GM12878 (cell line): ENCODE measurements around the gene POP5. TPM values are rescaled to one million over a fixed set of nuclear protein-coding genes. Genes with fewer than 3 reads are reported as not detected.

ENCODE experiments used
- ATAC-seq: fragments of 200-7000 bp; cut with Tn5 transposase; 3 replicates; pipeline ENCODE4 v1.9.1; 2020; ENCODE audit warnings: mild to moderate bottlenecking, moderate library complexity
- BruUV-seq: library from RNA; stranded (reverse); fragments of 400-500 nt; replicated peaks from 2 replicates; lab custom pipeline; 2021; lab: Mats Ljungman, UMichigan
- CTCF ChIA-PET: fragments of 300-600 bp; sonication (Branson Sonifier 250); formaldehyde crosslinking; extraction: SDS; loops from one replicate; lab custom pipeline; 2021; ENCODE audit warnings: inconsistent platforms; lab: Yijun Ruan, JAX
- POLR2A ChIA-PET: fragments of 350-600 bp; formaldehyde crosslinking; extraction: SDS; loops from one replicate; lab custom pipeline; 2021; ENCODE audit warnings: inconsistent platforms; lab: Charles Lee
- RAD21 ChIA-PET: fragments of 300-600 bp; sonication (Branson Sonifier 250); formaldehyde crosslinking; loops from one replicate; lab custom pipeline; 2023; ENCODE audit warnings: antibody characterized with exemption; ENCODE audit not compliant: unreplicated experiment; lab: Charles Lee
- SMC1A ChIA-PET: fragments of 300-600 bp; sonication (Branson Sonifier 250); formaldehyde crosslinking; loops from one replicate; lab custom pipeline; 2023; ENCODE audit not compliant: unreplicated experiment, uncharacterized antibody; lab: Charles Lee
- DNase-seq: peaks from one replicate; pipeline ENCODE4 v3.0.0-alpha.2; 2011; ENCODE audit warnings: low read depth, low spot score
- FAIRE-seq: peaks from 3 replicates; lab custom pipeline; 2011; peaks lifted over from hg19 to GRCh38; lab: Jason Lieb, UNC
- H2AFZ ChIP-seq: 2 replicates; pipeline ENCODE4 v1.6.0; 2011; ENCODE audit warnings: low read depth, low read length, control low read depth; ENCODE audit not compliant: control insufficient read depth
- H3K27ac ChIP-seq: 2 replicates; pipeline ENCODE4 v1.5.1; 2011; ENCODE audit warnings: control low read depth; ENCODE audit not compliant: control insufficient read depth, insufficient read depth
- H3K27me3 ChIP-seq, 2 experiments: replicated peaks in 1 of 2; 2 replicates each; pipeline versions ENCODE4 v1.6.0 to v1.6.1; 2011; ENCODE audit warnings: low read length in 1 of 2; ENCODE audit not compliant: control insufficient read depth in 2 of 2, insufficient read depth in 2 of 2
- H3K36me3 ChIP-seq, 2 experiments: 2 replicates each; pipeline ENCODE4 v1.5.1; 2011; ENCODE audit warnings: low read length in 1 of 2; ENCODE audit not compliant: control insufficient read depth in 2 of 2, insufficient read depth in 2 of 2
- H3K4me1 ChIP-seq: 2 replicates; pipeline ENCODE4 v1.6.1; 2011; ENCODE audit warnings: mild to moderate bottlenecking, low read length, moderate library complexity, mixed read lengths; ENCODE audit not compliant: control insufficient read depth, insufficient read depth
- H3K4me2 ChIP-seq: 2 replicates; pipeline ENCODE4 v1.6.0; 2011; ENCODE audit warnings: control low read depth; ENCODE audit not compliant: control insufficient read depth, insufficient read depth
- H3K4me3 ChIP-seq: fragments of 200-600 bp; sonication (generic); 2 replicates; pipeline ENCODE4 v1.5.1; 2016
- H3K79me2 ChIP-seq: 2 replicates; pipeline ENCODE4 v1.6.0; 2011; ENCODE audit warnings: low read length; ENCODE audit not compliant: control insufficient read depth, insufficient read depth
- H3K9ac ChIP-seq: 2 replicates; pipeline ENCODE4 v1.8.0; 2011; ENCODE audit warnings: low read length, control low read depth, mixed read lengths; ENCODE audit not compliant: control insufficient read depth, insufficient read depth
- H3K9me3 ChIP-seq: replicated peaks from 3 replicates; pipeline ENCODE4 v1.5.1; 2011; ENCODE audit warnings: mild to moderate bottlenecking, low read length; ENCODE audit not compliant: control insufficient read depth, insufficient read depth
- H4K20me1 ChIP-seq: 2 replicates; pipeline ENCODE4 v1.6.0; 2011; ENCODE audit not compliant: control insufficient read depth, insufficient read depth
- JUND ChIP-seq: IDR thresholded peaks from 2 replicates; pipeline ENCODE4 v1.6.1; 2012; ENCODE audit warnings: low read depth, mild to moderate bottlenecking, low read length, improper control_type of control experiment, moderate library complexity
- PAX8 ChIP-seq: fragments of 450-650 bp; IDR thresholded peaks from 2 replicates; pipeline ENCODE4 v1.6.1; 2017; ENCODE audit warnings: mild to moderate bottlenecking, moderate library complexity
- RB1 ChIP-seq: fragments of 450-650 bp; formaldehyde crosslinking; IDR thresholded peaks from 2 replicates; pipeline ENCODE4 v1.6.1; 2017; ENCODE audit warnings: mild to moderate bottlenecking, borderline replicate concordance
- WGBS: methylation state at CpG from one replicate; pipeline ENCODE4 v1.1.6; 2016; ENCODE audit warnings: low lambda C conversion rate; ENCODE audit not compliant: insufficient replicate concordance, insufficient coverage; ENCODE audit errors: missing lambda C conversion rate; 5-methylcytosine and 5-hydroxymethylcytosine counted together
- in situ Hi-C: fragments of 300-500 bp; cut with MboI; formaldehyde crosslinking; loops from 9 replicates; pipeline ENCODE4 v1.14.3; 2018; ENCODE audit warnings: mixed read lengths
- intact Hi-C: fragments of 100-400 bp; cut with micrococcal nuclease; formaldehyde crosslinking; loops from one replicate; pipeline ENCODE4 v1.14.2; 2022; ENCODE audit not compliant: unreplicated experiment
- polyA plus RNA-seq, 11 experiments: library from polyadenylated mRNA; depleted of rRNA in 4 of 11; unstranded in 6 of 11; stranded (reverse) in 5 of 11; fragments of >200 nt; fragmentation: Nextera tagmentation in 4 of 11; fragmentation: Illumina TruSeq in 1 of 11; extraction: Ambion mirVana in 4 of 11; extraction: Trizol in 1 of 11; gene quantifications; 1 replicate in 1 of 11; 2 replicates in 10 of 11; pipeline versions ENCODE4 v1.2.1 to v1.2.3, GENCODE V29; 2011 to 2016; ENCODE audit warnings: inconsistent platforms in 2 of 11, missing spikeins in 2 of 11, low read depth in 1 of 11
- total RNA-seq, 4 experiments: library from RNA; depleted of rRNA in 3 of 4; stranded (reverse); fragments of >200 nt in 3 of 4; fragmentation: Illumina TruSeq in 1 of 4; extraction: Trizol in 1 of 4; gene quantifications; 2 replicates each; pipeline versions ENCODE4 v1.2.1 to v1.2.3, GENCODE V29; 2013 to 2021
- TF ChIP-seq, protein P1 (sequence below), 3 experiments: IDR thresholded peaks in 2 of 3; conservative IDR thresholded peaks in 1 of 3; 2 replicates each; pipeline ENCODE4 v1.5.1; 2011; ENCODE audit warnings: low read depth in 3 of 3, low read length in 3 of 3, mild to moderate bottlenecking in 3 of 3, control low read depth in 2 of 3, moderate library complexity in 2 of 3, inconsistent platforms in 1 of 3, mixed read lengths in 1 of 3; ENCODE audit not compliant: control insufficient read depth in 2 of 3, insufficient read depth in 1 of 3; ENCODE audit errors: extremely low read depth in 1 of 3

Gene POP5
- total and polyA plus RNA-seq, 10 of the 15 experiments (the other 5 are each of a cell fraction or from before 2014, with no cell fraction given): 50.3 to 234 (median 83.7) TPM

DNA sequence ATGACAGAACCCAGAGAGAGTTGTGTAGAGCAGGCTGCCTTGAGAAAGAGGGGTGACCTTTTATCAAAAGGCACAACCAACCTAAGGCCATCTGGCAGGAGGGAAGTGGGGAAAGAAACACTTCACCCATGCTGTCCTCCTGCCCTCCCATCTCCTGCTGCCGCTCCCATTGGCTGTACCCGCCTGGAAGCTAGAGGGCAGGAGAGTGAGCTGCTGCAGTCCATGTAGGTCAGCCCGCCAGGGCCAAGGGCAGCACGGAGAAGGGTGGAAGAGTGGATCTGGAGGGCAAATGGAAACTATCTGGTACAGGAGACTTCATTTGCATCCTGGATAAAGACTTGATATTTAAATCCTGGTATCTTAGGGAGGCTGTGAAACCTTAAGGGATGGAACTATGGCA is 47.7 kb upstream of the POP5 start:
- CTCF ChIA-PET: interaction anchor here (0.9 to 3.8 kb wide), 2 partner anchors 24 to 46 kb away, joined by 3 to 17 read pairs; partner anchors contain the start of gene POP5
- intact Hi-C loops: loop anchor here (5.0 kb wide), 3 partner anchors 83 to 483 kb away; partner anchors contain the start of gene UNC119B
- no peaks in the 10 kb centered on the region for H3K9me3 ChIP-seq
- H3K4me2 ChIP-seq: no peak overlapping the region
- RAD21 ChIA-PET: no interaction called here
- DNase-seq (no peak), FAIRE-seq (no peak), ATAC-seq (no peak)
- H2AFZ ChIP-seq: no peak overlapping the region
- POLR2A ChIA-PET: no interaction called here
- no peaks in the 10 kb centered on the region for H3K4me1 ChIP-seq
- TF ChIP-seq, protein P1, sequence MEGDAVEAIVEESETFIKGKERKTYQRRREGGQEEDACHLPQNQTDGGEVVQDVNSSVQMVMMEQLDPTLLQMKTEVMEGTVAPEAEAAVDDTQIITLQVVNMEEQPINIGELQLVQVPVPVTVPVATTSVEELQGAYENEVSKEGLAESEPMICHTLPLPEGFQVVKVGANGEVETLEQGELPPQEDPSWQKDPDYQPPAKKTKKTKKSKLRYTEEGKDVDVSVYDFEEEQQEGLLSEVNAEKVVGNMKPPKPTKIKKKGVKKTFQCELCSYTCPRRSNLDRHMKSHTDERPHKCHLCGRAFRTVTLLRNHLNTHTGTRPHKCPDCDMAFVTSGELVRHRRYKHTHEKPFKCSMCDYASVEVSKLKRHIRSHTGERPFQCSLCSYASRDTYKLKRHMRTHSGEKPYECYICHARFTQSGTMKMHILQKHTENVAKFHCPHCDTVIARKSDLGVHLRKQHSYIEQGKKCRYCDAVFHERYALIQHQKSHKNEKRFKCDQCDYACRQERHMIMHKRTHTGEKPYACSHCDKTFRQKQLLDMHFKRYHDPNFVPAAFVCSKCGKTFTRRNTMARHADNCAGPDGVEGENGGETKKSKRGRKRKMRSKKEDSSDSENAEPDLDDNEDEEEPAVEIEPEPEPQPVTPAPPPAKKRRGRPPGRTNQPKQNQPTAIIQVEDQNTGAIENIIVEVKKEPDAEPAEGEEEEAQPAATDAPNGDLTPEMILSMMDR (IDR thresholded peaks at IDR 0.05 in 2 of 3, conservative IDR thresholded peaks at IDR 0.05 in 1 of 3; ENCODE audit: control insufficient read depth in 2 of 3, extremely low read depth in 1 of 3, insufficient read depth in 1 of 3, low read depth in 3 of 3, low read length in 3 of 3): peak in 1 of 3 experiments; percentile 16; a peak in 1 of 6 replicates
- TF ChIP-seq RB1 (no peak), JUND (no peak), PAX8 (no peak)
- H3K27me3 ChIP-seq: no peaks in the 10 kb centered on the region; a peak in 1 of 4 replicates
- in situ Hi-C loops: no loop called here
- H3K4me3 ChIP-seq: no peak overlapping the region
- 35% methylated on average over 4 of the region's 4 CpGs for WGBS
- H3K79me2 ChIP-seq: no peaks in the 10 kb centered on the region
- no TSS peak for BruUV-seq
- H3K36me3 ChIP-seq: no peaks in the 10 kb centered on the region
- SMC1A ChIA-PET: interaction anchor here (0.6 to 1.3 kb wide), 2 partner anchors 45 to 343 kb away, joined by 3 to 4 read pairs; no protein-coding TSS in a partner anchor
- H4K20me1 ChIP-seq: no peaks in the 10 kb centered on the region
- no peak overlapping the region for H3K9ac ChIP-seq
- no peak overlapping the region for H3K27ac ChIP-seq
